Prostate gland (tissue), 2 donors: ENCODE measurements around the gene PTPRD. TPM values are rescaled to one million over a fixed set of nuclear protein-coding genes. Genes with fewer than 3 reads are reported as not detected.

ENCODE experiments used
- DNase-seq: peaks from one replicate; pipeline ENCODE4 v3.0.0-alpha.2; 2019; ENCODE audit warnings: low spot score
- H3K27ac ChIP-seq, 2 donors: fragments of 200-600 bp; sonication (generic); 2 replicates each; pipeline ENCODE4 v1.5.1; 2017 to 2019
- H3K27me3 ChIP-seq: fragments of 200-600 bp; sonication (generic); replicated peaks from 2 replicates; pipeline ENCODE4 v1.5.1; 2019; ENCODE audit not compliant: insufficient read depth
- H3K36me3 ChIP-seq, 2 donors: fragments of 200-600 bp; sonication (generic); 1 replicate in 1 of 2; 2 replicates in 1 of 2; pipeline versions ENCODE4 v1.5.1 to v1.8.1; 2017 to 2019
- H3K4me1 ChIP-seq: fragments of 200-600 bp; sonication (generic); replicated peaks from 2 replicates; pipeline ENCODE4 v1.5.1; 2019
- H3K4me3 ChIP-seq, 2 donors: fragments of 200-600 bp; sonication (generic); 2 replicates each; pipeline ENCODE4 v1.5.1; 2017 to 2019
- H3K9me3 ChIP-seq: fragments of 200-600 bp; sonication (generic); 2 replicates; pipeline ENCODE4 v1.5.1; 2017
- POLR2A ChIP-seq: fragments of 450-650 bp; IDR thresholded peaks from one replicate; pipeline ENCODE4 v1.6.1; 2016; ENCODE audit warnings: antibody characterized with exemption, mild to moderate bottlenecking
- POLR2AphosphoS5 ChIP-seq: sonication (generic); formaldehyde crosslinking; IDR thresholded peaks from one replicate; pipeline ENCODE4 v1.6.1; 2017; ENCODE audit warnings: antibody characterized with exemption
- WGBS: methylation state at CpG from one replicate; pipeline ENCODE4 v1.1.5; 2018; 5-methylcytosine and 5-hydroxymethylcytosine counted together
- intact Hi-C: fragments of 100-400 bp; cut with DNase I; formaldehyde crosslinking; loops from one replicate; pipeline ENCODE4 v1.14.2; 2022
- total RNA-seq, 2 donors: library from RNA; depleted of rRNA; stranded (reverse); fragments of >200 nt; gene quantifications; one replicate each; pipeline ENCODE4 v1.1.0, GENCODE V29; 2016
- TF ChIP-seq, protein P1 (sequence below), 4 experiments: fragments of 200-600 bp in 2 of 4; fragments of 450-650 bp in 2 of 4; sonication (generic) in 2 of 4; IDR thresholded peaks; 1 replicate in 3 of 4; 2 replicates in 1 of 4; pipeline ENCODE4 v1.5.1; 2016 to 2019; ENCODE audit warnings: antibody characterized with exemption in 4 of 4, mild to moderate bottlenecking in 2 of 4, moderate library complexity in 2 of 4

Gene PTPRD
- total RNA-seq, 2 donors from 2014 or later, result 5.8 to 23.1 TPM

DNA sequence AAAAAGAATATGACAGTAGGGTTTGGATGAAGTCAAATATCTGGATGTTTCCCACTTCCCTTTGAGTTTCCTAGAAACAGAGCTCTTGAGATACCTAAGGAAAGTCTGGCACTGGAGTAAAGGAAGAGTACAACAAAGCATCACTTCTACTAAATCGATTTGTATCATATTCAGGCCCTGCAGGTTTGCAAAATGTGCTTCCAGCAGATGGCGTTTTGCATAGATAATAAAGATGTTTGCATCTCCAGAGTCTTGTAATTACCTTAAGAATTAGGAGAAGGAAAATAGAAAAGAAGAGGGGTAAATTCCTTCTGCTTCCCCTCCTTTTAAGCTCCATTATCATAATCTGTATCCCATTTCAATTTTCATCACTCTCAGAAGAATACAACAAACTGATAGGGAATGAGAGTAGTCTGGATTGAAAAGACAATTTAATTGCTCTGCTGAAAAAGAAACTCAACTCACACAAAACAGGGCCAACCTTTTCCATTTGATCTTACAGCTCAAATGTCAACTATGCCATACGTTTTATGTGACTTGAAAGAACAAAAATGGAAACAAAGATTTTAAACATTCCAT is 380.4 kb downstream of the PTPRD start:
- Histone ChIP-seq H3K27ac (no peak overlapping the region), H3K27me3 (no peaks in the 10 kb centered on the region), H3K4me3 (no peak overlapping the region), H3K9me3 (no peaks in the 10 kb centered on the region), H3K36me3 (no peaks in the 10 kb centered on the region), H3K4me1 (no peaks in the 10 kb centered on the region)
- TF ChIP-seq, protein P1, sequence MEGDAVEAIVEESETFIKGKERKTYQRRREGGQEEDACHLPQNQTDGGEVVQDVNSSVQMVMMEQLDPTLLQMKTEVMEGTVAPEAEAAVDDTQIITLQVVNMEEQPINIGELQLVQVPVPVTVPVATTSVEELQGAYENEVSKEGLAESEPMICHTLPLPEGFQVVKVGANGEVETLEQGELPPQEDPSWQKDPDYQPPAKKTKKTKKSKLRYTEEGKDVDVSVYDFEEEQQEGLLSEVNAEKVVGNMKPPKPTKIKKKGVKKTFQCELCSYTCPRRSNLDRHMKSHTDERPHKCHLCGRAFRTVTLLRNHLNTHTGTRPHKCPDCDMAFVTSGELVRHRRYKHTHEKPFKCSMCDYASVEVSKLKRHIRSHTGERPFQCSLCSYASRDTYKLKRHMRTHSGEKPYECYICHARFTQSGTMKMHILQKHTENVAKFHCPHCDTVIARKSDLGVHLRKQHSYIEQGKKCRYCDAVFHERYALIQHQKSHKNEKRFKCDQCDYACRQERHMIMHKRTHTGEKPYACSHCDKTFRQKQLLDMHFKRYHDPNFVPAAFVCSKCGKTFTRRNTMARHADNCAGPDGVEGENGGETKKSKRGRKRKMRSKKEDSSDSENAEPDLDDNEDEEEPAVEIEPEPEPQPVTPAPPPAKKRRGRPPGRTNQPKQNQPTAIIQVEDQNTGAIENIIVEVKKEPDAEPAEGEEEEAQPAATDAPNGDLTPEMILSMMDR (IDR thresholded peaks at IDR 0.05), result no peak
- TF ChIP-seq POLR2AphosphoS5 (no peak), POLR2A (no peak)
- intact Hi-C loops, result no loop called here
- WGBS, result 21% methylated on average over 3 of the region's 3 CpGs
- DNase-seq, result no peak

DNA sequence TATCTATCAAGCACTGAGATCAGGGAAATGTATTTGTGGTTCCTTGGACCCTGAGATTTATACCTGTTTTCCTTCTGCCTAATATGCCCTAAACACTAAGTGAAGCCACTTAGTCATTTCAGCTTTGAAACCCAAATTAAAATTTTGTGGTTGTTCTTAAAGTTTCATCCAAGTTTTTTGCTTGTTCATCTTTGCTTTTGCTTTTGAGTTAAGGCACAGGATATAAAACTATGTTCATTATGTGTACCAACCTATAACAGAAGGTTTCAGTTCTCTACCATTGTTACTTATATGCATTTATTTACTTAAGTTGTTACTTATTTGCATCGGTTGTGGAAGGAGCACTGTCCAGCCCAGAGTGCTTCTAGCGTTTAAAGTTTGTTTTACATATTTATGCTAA is 382.3 kb downstream of the PTPRD start:
- intact Hi-C loops, result no loop called here

GRCh38 chr9:10228082-10228481 is 384.7 kb downstream of the PTPRD start:
- H3K4me3 ChIP-seq, result no peak overlapping the region
- WGBS, result 9% methylated on average over 1 of the region's 1 CpG
- H3K4me1 ChIP-seq, result no peaks in the 10 kb centered on the region
- H3K36me3 ChIP-seq, result no peaks in the 10 kb centered on the region
- intact Hi-C loops, result no loop called here
- H3K9me3 ChIP-seq, result no peaks in the 10 kb centered on the region
- no peaks in the 10 kb centered on the region for H3K27me3 ChIP-seq
- H3K27ac ChIP-seq, result no peak overlapping the region
- no peak for DNase-seq
- TF ChIP-seq POLR2AphosphoS5 (no peak), POLR2A (no peak)
- TF ChIP-seq, protein P1 (IDR thresholded peaks at IDR 0.05), result no peak

More for the DNA sequence above, 382.3 kb downstream of the PTPRD start:
- 69% methylated on average over 2 of the region's 2 CpGs for WGBS
- TF ChIP-seq POLR2A (no peak), POLR2AphosphoS5 (no peak)
- TF ChIP-seq, protein P1 (IDR thresholded peaks at IDR 0.05), result no peak
- H3K9me3 ChIP-seq, result no peaks in the 10 kb centered on the region
- no peaks in the 10 kb centered on the region for H3K27me3 ChIP-seq
- H3K4me1 ChIP-seq, result no peaks in the 10 kb centered on the region
- no peak for DNase-seq
- H3K36me3 ChIP-seq, result no peaks in the 10 kb centered on the region
- H3K4me3 ChIP-seq, result no peak overlapping the region
- no peak overlapping the region for H3K27ac ChIP-seq

- DNase-seq, result no peak
- Histone ChIP-seq H3K4me1 (no peaks in the 10 kb centered on the region), H3K27ac (no peak overlapping the region), H3K27me3 (no peaks in the 10 kb centered on the region), H3K36me3 (no peaks in the 10 kb centered on the region), H3K4me3 (no peak overlapping the region), H3K9me3 (no peaks in the 10 kb centered on the region)
- TF ChIP-seq, protein P1 (IDR thresholded peaks at IDR 0.05), result no peak
- intact Hi-C loops, result no loop called here
- WGBS, result 67% methylated on average over 4 of the region's 4 CpGs
Measured at GRCh38 chr9:10226996-10227395, 385.8 kb downstream of the PTPRD start.

DNA sequence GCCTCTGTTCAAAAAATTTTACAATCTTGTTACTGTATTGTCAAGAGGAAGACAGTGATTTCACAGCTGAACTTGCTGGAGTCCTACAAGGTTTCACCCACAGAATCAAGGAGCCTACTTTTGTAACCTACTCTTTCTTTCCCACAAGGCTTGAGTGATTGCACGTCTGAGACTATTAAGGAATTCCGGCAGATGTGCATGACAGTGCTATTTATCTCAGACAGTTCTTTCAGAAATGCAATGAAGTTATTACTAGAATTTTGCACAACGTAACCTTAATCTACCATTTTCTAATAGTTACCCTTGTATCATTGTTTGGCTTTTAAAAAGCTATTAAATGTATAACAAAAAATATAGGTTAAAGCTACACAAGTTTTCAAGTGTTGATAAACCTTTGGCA is 400.1 kb downstream of the PTPRD start:
- no peaks in the 10 kb centered on the region for H3K9me3 ChIP-seq
- H3K27me3 ChIP-seq, result no peaks in the 10 kb centered on the region
- intact Hi-C loops, result no loop called here
- WGBS, result 54% methylated on average over 3 of the region's 3 CpGs
- H3K4me3 ChIP-seq, result no peak overlapping the region
- no peaks in the 10 kb centered on the region for H3K36me3 ChIP-seq
- H3K27ac ChIP-seq, result no peak overlapping the region
- DNase-seq, result no peak
- no peak for TF ChIP-seq POLR2A
- TF ChIP-seq POLR2AphosphoS5, result no peak
- TF ChIP-seq, protein P1 (IDR thresholded peaks at IDR 0.05), result no peak
- H3K4me1 ChIP-seq, result no peaks in the 10 kb centered on the region
